ENCODE data around the gene NF2. TPM values are rescaled to one million over a fixed set of nuclear protein-coding genes. Genes with fewer than 3 reads are reported as not detected.
A peak's percentile ranks its signal among the peaks of the same experiment; 100 is the strongest.

The NF2 gene
- total and polyA plus RNA-seq, 3 experiments from 2014 or later: 21.4 to 53.3 (median 51.6) TPM

GRCh38 chr22:29702931-29703501, 99.6 kb downstream of the NF2 start:
- Histone ChIP-seq H3K9me3 (ENCODE audit: low read length) (no peaks in the 10 kb centered on the region), H3K4me3 (ENCODE audit: low read length) (no peak overlapping the region), H3K27me3 (ENCODE audit: insufficient read depth, low read length, poor library complexity, severe bottlenecking) (no peaks in the 10 kb centered on the region), H3K4me1 (ENCODE audit: insufficient read depth, low read length) (peaks cover 20% of the 10 kb centered on the region), H3K36me3 (ENCODE audit: insufficient read depth, low read length) (no peaks in the 10 kb centered on the region), H3K27ac (ENCODE audit: low read depth, low read length) (no peak overlapping the region)
- Mint-ChIP-seq H3K27me3 (peaks cover 7 to 15% of the 10 kb centered on the region in 2 donors), H3K36me3 (peaks cover 0 to 5% (median 3%) of the 10 kb centered on the region in 3 donors), H3K4me3 (peak overlapping the region in 1 of 7 donors; percentile 27), H3K4me1 (peaks cover 0 to 3% (median 0%) of the 10 kb centered on the region in 3 donors), H3K9me3 (no peaks in the 10 kb centered on the region), H3K27ac (no peak overlapping the region)
- no peak for DNase-seq
- CTCF ChIA-PET: no interaction called here
- POLR2A ChIA-PET: no interaction called here

GRCh38 chr22:29703569-29704195, 100.2 kb downstream of the NF2 start:
- Mint-ChIP-seq H3K27me3 (peaks cover 9 to 15% of the 10 kb centered on the region in 2 donors), H3K9me3 (no peaks in the 10 kb centered on the region), H3K36me3 (peaks cover 0 to under 1% (median 0%) of the 10 kb centered on the region in 3 donors), H3K27ac (no peak overlapping the region), H3K4me1 (peaks cover 0 to 3% (median 0%) of the 10 kb centered on the region in 3 donors), H3K4me3 (no peak overlapping the region)
- Histone ChIP-seq H3K4me3 (ENCODE audit: low read length) (no peak overlapping the region), H3K27me3 (ENCODE audit: insufficient read depth, low read length, poor library complexity, severe bottlenecking) (no peaks in the 10 kb centered on the region), H3K4me1 (ENCODE audit: insufficient read depth, low read length) (peaks cover 20% of the 10 kb centered on the region), H3K36me3 (ENCODE audit: insufficient read depth, low read length) (no peaks in the 10 kb centered on the region), H3K9me3 (ENCODE audit: low read length) (no peaks in the 10 kb centered on the region), H3K27ac (ENCODE audit: low read depth, low read length) (no peak overlapping the region)
- ChIA-PET CTCF (no interaction called here), POLR2A (interaction anchor here (0.5 kb wide), 1 partner anchor 10 kb away, joined by 3 read pairs; no protein-coding TSS in a partner anchor)
- DNase-seq: no peak

GRCh38 chr22:29704528-29705285, 101.3 kb downstream of the NF2 start:
- H3K36me3 Mint-ChIP-seq: no peaks in the 10 kb centered on the region
- Histone ChIP-seq H3K27ac (ENCODE audit: low read depth, low read length) (no peak overlapping the region), H3K36me3 (ENCODE audit: insufficient read depth, low read length) (no peaks in the 10 kb centered on the region), H3K27me3 (ENCODE audit: insufficient read depth, low read length, poor library complexity, severe bottlenecking) (no peaks in the 10 kb centered on the region), H3K9me3 (ENCODE audit: low read length) (no peaks in the 10 kb centered on the region), H3K4me1 (ENCODE audit: insufficient read depth, low read length) (peaks cover 20% of the 10 kb centered on the region), H3K4me3 (ENCODE audit: low read length) (no peak overlapping the region)
- no peak for DNase-seq
- H3K4me3 Mint-ChIP-seq: no peak overlapping the region
- POLR2A ChIA-PET: no interaction called here
- CTCF ChIA-PET: no interaction called here
- H3K27ac Mint-ChIP-seq: peak overlapping the region in 1 of 8 donors; percentile 91
- peaks cover 0 to 3% (median 0%) of the 10 kb centered on the region in 3 donors for H3K4me1 Mint-ChIP-seq
- no peaks in the 10 kb centered on the region for H3K9me3 Mint-ChIP-seq
- H3K27me3 Mint-ChIP-seq: peaks cover 9 to 15% of the 10 kb centered on the region in 2 donors

- Mint-ChIP-seq H3K36me3 (no peaks in the 10 kb centered on the region), H3K9me3 (no peaks in the 10 kb centered on the region), H3K27ac (peak overlapping the region in 1 of 8 donors; percentile 29), H3K4me3 (no peak overlapping the region), H3K27me3 (peaks cover 9 to 18% of the 10 kb centered on the region in 2 donors), H3K4me1 (peaks cover 0 to 3% (median 0%) of the 10 kb centered on the region in 3 donors)
- H3K36me3 ChIP-seq (ENCODE audit: insufficient read depth, low read length): no peaks in the 10 kb centered on the region
- no peak for DNase-seq
- H3K4me1 ChIP-seq (ENCODE audit: insufficient read depth, low read length): peaks cover 15% of the 10 kb centered on the region
- H3K9me3 ChIP-seq (ENCODE audit: low read length): no peaks in the 10 kb centered on the region
- POLR2A ChIA-PET: no interaction called here
- H3K27ac ChIP-seq (ENCODE audit: low read depth, low read length): no peak overlapping the region
- no peaks in the 10 kb centered on the region for H3K27me3 ChIP-seq (ENCODE audit: insufficient read depth, low read length, poor library complexity, severe bottlenecking)
- CTCF ChIA-PET: no interaction called here
- H3K4me3 ChIP-seq (ENCODE audit: low read length): no peak overlapping the region
Observed at GRCh38 chr22:29705651-29706050, 102.2 kb downstream of the NF2 start.

GRCh38 chr22:29706486-29706885, 103.1 kb downstream of the NF2 start:
- CTCF ChIA-PET: no interaction called here
- H3K36me3 Mint-ChIP-seq: no peaks in the 10 kb centered on the region
- peaks cover 6% of the 10 kb centered on the region for H3K4me1 ChIP-seq (ENCODE audit: insufficient read depth, low read length)
- POLR2A ChIA-PET: no interaction called here
- H3K27ac ChIP-seq (ENCODE audit: low read depth, low read length): no peak overlapping the region
- H3K9me3 ChIP-seq (ENCODE audit: low read length): no peaks in the 10 kb centered on the region
- H3K9me3 Mint-ChIP-seq: no peaks in the 10 kb centered on the region
- H3K27ac Mint-ChIP-seq: peak overlapping the region in 1 of 8 donors; percentile 89
- H3K27me3 Mint-ChIP-seq: peaks cover 9 to 18% of the 10 kb centered on the region in 2 donors
- DNase-seq: no peak
- no peaks in the 10 kb centered on the region for H3K27me3 ChIP-seq (ENCODE audit: insufficient read depth, low read length, poor library complexity, severe bottlenecking)
- H3K4me1 Mint-ChIP-seq: no peaks in the 10 kb centered on the region
- H3K36me3 ChIP-seq (ENCODE audit: insufficient read depth, low read length): no peaks in the 10 kb centered on the region
- H3K4me3 ChIP-seq (ENCODE audit: low read length): no peak overlapping the region
- H3K4me3 Mint-ChIP-seq: no peak overlapping the region

GRCh38 chr22:29707010-29707409, 103.6 kb downstream of the NF2 start:
- CTCF ChIA-PET: no interaction called here
- no peaks in the 10 kb centered on the region for H3K36me3 Mint-ChIP-seq
- no peak overlapping the region for H3K27ac Mint-ChIP-seq

GRCh38 chr22:29707471-29707870, 104.0 kb downstream of the NF2 start:
- Mint-ChIP-seq H3K27me3 (peaks cover 15 to 17% of the 10 kb centered on the region in 2 donors), H3K4me3 (no peak overlapping the region), H3K36me3 (no peaks in the 10 kb centered on the region), H3K9me3 (no peaks in the 10 kb centered on the region), H3K4me1 (no peaks in the 10 kb centered on the region), H3K27ac (no peak overlapping the region)
- H3K27ac ChIP-seq (ENCODE audit: low read depth, low read length): no peak overlapping the region
- no peaks in the 10 kb centered on the region for H3K36me3 ChIP-seq (ENCODE audit: insufficient read depth, low read length)
- H3K9me3 ChIP-seq (ENCODE audit: low read length): no peaks in the 10 kb centered on the region
- H3K4me3 ChIP-seq (ENCODE audit: low read length): no peak overlapping the region
- ChIA-PET POLR2A (no interaction called here), CTCF (no interaction called here)
- no peaks in the 10 kb centered on the region for H3K27me3 ChIP-seq (ENCODE audit: insufficient read depth, low read length, poor library complexity, severe bottlenecking)
- DNase-seq: no peak
- no peaks in the 10 kb centered on the region for H3K4me1 ChIP-seq (ENCODE audit: insufficient read depth, low read length)

More at GRCh38 chr22:29707010-29707409, 103.6 kb downstream of the NF2 start:
- Histone ChIP-seq H3K27me3 (ENCODE audit: insufficient read depth, low read length, poor library complexity, severe bottlenecking) (no peaks in the 10 kb centered on the region), H3K4me1 (ENCODE audit: insufficient read depth, low read length) (peaks cover 1% of the 10 kb centered on the region), H3K36me3 (ENCODE audit: insufficient read depth, low read length) (no peaks in the 10 kb centered on the region), H3K27ac (ENCODE audit: low read depth, low read length) (no peak overlapping the region), H3K4me3 (ENCODE audit: low read length) (no peak overlapping the region), H3K9me3 (ENCODE audit: low read length) (no peaks in the 10 kb centered on the region)
- Mint-ChIP-seq H3K4me1 (no peaks in the 10 kb centered on the region), H3K9me3 (no peaks in the 10 kb centered on the region), H3K4me3 (no peak overlapping the region), H3K27me3 (peaks cover 12 to 19% of the 10 kb centered on the region in 2 donors)
- POLR2A ChIA-PET: no interaction called here
- no peak for DNase-seq

GRCh38 chr22:29710193-29710592, 106.8 kb downstream of the NF2 start:
- peak overlapping the region in 1 of 8 donors; percentile 91 for H3K27ac Mint-ChIP-seq
- H3K9me3 Mint-ChIP-seq: no peaks in the 10 kb centered on the region
- Histone ChIP-seq H3K27ac (ENCODE audit: low read depth, low read length) (no peak overlapping the region), H3K4me3 (ENCODE audit: low read length) (no peak overlapping the region), H3K27me3 (ENCODE audit: insufficient read depth, low read length, poor library complexity, severe bottlenecking) (no peaks in the 10 kb centered on the region), H3K9me3 (ENCODE audit: low read length) (no peaks in the 10 kb centered on the region), H3K36me3 (ENCODE audit: insufficient read depth, low read length) (no peaks in the 10 kb centered on the region), H3K4me1 (ENCODE audit: insufficient read depth, low read length) (no peaks in the 10 kb centered on the region)
- no peak overlapping the region for H3K4me3 Mint-ChIP-seq
- DNase-seq: no peak
- CTCF ChIA-PET: no interaction called here
- H3K4me1 Mint-ChIP-seq: no peaks in the 10 kb centered on the region
- POLR2A ChIA-PET: no interaction called here
- H3K36me3 Mint-ChIP-seq: no peaks in the 10 kb centered on the region
- H3K27me3 Mint-ChIP-seq: peaks cover 9 to 27% of the 10 kb centered on the region in 2 donors
